GM21515 (cell line): ENCODE measurements around the gene SLIT3.
"Not testable (repeated sequence)": the region's sequence is repeated elsewhere in the genome, so short reads cannot be mapped to it uniquely, and the experiment has no call there.

Experiments used
- ATAC-seq: cut with Tn5 transposase; IDR thresholded peaks from one replicate; pipeline ENCODE4 v1.9.1; 2021; ENCODE audit not compliant: unreplicated experiment

The SLIT3 gene

DNA sequence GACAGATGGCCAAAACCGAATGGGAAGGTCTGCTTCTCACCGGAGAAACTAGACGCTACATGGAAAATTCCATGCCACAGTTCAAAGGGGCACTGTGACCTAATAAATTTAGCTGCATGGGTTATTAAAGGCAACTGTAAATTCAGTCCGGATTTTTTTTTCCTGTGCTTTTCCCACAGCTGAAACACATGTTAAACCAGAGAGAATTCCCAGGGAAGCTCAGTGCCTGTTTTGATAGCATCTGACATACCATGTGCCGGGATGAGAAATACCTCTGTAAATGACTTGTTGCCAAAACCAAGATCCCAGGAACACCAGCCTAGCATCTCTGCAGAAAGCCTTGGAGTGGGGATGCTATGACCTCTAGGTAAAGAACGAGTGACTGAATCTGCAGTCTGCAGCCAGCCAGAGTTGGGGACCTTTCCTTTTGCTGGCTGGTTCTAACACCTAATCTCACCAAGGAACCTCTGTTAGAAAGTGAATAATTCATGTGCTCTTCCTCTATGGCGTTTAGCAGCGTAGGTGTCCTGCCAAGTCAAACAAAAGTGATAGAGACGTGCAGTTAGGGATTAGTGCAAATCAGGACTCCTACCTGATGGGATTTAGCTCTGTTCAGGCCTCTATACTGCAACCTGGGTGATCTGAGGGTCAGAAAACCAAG, 77.9 kb downstream of the SLIT3 start:
- ATAC-seq, result no peak

DNA sequence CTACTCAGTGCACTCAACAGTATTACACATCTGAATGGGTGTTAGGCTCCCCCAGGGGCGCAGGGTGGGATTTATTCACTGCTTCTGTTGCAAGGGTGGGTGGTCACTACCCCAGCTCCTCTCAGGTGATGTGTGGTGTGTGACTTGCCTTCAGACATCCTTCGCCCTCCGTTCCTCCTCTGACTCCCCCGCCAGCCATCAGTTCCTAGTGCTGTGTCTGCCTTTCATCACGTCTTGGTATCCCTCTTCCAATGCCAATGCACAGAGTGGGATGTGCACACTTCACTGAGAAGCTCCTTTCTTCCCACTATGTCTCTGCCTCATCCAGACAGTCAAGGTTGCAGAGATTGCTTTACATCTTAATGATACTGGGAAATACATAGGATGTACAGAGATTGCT, 79.4 kb downstream of the SLIT3 start:
- no peak for ATAC-seq

DNA sequence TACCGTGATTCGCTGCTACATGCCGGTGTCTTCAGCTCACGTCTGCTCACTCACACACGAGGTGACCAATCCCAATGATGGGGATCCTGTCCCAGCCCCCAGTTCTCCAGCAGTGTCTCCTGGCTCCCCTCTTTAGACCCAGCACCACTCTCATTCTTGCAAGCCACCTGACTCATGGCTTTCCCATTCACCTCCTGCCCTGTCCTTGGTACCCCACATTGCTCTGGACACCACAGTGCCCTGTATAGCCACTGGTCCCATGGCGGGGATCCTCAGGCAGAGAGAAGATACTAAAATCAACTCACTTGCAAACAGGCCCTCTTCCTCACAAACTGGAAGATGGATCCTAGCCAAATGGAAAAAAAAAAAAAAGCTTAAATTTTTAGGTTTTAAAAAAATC, 81.0 kb downstream of the SLIT3 start:
- no peak for ATAC-seq

DNA sequence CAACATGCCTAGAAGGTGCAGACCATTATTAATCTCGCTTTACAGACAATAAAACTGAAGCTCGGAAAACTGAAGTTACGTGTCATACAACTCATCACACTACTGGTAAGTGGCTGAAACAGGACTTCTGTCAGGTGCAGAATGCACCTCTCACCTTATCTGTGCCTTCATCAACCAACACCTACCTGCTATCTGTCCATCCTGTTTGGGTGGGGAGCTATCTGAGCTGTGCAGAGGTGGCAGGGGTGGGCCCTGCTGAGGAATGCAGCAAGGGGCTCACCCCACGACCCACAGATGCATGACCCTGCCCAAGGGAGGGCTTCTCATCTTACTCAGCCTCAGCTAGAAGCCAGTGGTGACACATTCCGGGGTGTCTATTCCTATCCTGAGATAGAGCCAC, 81.6 kb downstream of the SLIT3 start:
- no peak for ATAC-seq

DNA sequence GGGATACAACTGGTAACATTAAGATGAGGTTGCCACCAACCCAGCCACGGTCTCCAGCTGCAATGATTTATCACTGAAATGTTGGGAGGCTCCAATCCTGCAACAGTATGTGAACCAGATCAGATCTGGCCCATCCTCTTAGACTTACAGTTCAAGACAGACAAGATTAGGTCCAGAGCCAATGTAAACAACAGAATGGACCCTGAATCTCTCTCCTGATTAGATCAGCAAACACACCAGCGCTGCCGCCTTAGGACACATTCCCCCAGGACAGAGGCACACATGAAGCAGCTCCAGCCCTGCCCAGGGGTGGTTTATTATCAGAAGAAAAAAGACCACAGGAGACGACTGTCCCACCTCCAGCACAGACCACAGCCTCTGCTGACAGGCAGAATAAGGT, 82.1 kb downstream of the SLIT3 start:
- no peak for ATAC-seq

GRCh38 chr5:169218176-169218575, 82.8 kb downstream of the SLIT3 start:
- no peak for ATAC-seq

GRCh38 chr5:169216866-169217265, 84.1 kb downstream of the SLIT3 start:
- ATAC-seq, result no peak

- ATAC-seq, result no peak
Observed at GRCh38 chr5:169213479-169213878, 87.5 kb downstream of the SLIT3 start.

- ATAC-seq, result not testable (repeated sequence)
Observed at GRCh38 chr5:169211761-169212160, 89.2 kb downstream of the SLIT3 start.

DNA sequence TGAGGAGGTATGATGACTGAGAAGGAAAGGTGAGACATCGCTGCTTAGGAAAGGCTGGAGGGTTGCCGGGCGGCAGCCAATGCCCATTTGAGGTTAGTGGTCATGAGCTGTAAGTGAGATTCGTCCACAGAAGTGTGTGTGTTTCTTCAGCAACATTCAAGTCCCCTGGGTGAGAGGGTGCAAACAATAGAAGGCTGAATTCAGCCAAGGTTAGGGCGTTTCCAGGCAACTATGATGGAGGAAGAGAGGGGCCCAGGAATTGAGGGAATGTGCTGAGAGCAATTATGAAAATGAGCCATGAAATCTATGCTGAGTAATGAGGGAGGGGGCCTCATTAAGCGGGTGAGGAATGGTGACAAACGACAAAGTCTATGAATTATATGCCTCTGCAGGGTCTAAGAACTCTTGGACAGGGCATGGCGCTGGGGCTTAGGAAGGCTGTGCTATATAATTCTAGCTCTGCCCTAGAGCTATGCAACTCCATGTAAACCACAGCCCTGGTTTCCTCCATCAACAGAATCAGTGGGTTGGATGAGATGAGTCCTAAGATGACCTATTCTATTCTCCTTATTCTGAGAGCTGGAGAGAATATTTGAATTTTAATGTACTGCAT, 96.0 kb downstream of the SLIT3 start:
- no peak for ATAC-seq

DNA sequence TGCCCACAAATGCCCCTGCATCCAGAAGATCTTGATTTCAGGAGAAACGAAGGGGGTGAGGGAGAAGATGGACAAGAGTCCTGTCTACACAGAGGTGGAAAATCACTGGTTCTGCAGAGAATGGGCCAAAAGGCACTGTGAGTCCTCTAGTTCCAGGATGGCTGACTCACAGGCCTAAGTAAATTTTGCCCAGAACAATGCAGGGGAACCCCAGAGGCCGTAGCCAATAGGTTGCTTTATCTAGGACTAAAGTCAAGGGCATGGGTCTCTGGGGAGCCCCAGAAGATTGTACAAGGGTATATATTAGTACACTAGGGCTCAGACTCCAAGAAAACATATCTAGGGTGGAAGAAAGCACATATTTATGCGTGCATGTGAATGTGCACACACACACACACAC, 98.0 kb downstream of the SLIT3 start:
- no peak for ATAC-seq

GRCh38 chr5:169201597-169201996, 99.3 kb downstream of the SLIT3 start:
- no peak for ATAC-seq

GRCh38 chr5:169200125-169200778, 100.7 kb downstream of the SLIT3 start:
- no peak for ATAC-seq

GRCh38 chr5:169197343-169197742, 103.6 kb downstream of the SLIT3 start:
- ATAC-seq, result no peak

DNA sequence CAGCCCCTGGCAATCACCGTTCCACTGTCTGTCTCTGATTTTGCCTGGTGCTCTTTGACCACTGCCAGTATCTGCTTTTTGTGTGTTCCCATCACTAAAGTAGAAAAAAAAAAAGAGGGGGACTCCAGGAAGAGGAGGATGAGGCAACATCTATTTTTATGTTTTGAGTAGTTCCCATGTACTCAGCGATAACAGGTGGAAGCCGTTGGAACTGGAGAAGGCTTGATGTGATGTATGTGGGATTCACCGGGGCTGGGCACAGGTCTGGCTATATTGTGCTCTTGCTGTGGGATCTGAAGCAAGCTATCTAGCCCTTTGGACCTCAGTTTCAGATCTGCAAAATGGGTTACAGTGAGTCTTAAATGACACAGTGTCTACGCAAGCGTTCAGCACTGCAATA, 104.9 kb downstream of the SLIT3 start:
- ATAC-seq, result no peak

GRCh38 chr5:169195601-169196000, 105.3 kb downstream of the SLIT3 start:
- no peak for ATAC-seq

DNA sequence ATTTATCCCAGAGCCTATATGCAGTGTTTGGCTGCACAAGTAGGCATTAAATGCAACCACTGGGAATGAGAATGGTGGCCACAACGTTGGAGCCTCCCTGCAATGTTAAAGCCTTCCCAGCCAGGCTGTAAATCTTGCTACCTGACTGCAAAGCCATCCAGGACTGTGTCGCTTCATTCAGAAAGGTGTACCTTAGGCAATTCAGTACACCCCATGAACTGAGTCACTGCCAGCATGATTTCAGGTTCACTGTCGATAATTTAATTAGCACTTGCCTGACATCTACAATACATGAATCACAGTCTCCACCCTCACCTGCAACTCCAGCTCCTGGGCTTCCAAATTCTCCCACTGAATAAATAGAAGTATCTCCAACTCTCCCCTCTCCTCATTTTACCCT, 108.4 kb downstream of the SLIT3 start:
- no peak for ATAC-seq

DNA sequence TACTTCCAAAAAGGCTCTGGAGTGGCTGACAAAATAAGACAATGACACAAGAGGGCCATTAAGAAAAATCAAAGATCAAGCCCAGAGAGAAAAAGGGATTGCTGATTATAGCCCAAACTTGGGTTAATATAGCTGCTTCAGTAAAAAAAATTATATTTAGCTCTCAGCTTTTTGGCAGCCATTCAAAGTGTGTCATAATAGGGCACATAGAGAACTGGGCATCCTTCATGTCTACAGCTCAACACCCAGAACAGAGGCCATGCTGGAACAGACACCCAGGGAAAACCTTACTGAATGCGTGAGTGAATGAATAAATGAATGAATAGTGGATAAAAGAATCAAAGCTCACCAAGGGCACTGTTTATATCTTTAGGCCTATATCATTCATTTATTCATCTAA, 110.1 kb downstream of the SLIT3 start:
- ATAC-seq, result no peak

DNA sequence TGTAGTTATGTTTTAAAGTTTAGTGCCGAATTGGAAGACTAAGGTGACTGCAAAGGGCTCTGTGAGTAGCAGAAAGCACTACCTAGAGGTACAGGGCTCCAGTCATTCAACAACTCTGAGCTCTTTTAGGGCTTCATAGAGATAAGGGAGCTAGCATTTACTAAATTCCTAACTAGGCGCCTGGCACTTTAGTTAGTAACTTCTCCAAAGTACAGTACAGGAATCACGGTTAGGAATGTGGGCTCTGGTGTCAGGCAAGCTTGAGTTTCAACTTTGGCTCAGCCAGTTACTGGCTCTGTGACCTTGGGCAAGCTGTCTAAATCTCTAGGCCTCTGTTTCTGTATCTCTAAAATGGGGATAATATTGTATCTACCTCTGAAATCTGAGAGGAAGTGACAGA, 115.3 kb downstream of the SLIT3 start:
- ATAC-seq, result no peak

GRCh38 chr5:169183576-169183975, 117.4 kb downstream of the SLIT3 start:
- no peak for ATAC-seq

- no peak for ATAC-seq
Observed at GRCh38 chr5:169182797-169183196, 118.1 kb downstream of the SLIT3 start.

GRCh38 chr5:169181814-169182213, 119.1 kb downstream of the SLIT3 start:
- no peak for ATAC-seq

DNA sequence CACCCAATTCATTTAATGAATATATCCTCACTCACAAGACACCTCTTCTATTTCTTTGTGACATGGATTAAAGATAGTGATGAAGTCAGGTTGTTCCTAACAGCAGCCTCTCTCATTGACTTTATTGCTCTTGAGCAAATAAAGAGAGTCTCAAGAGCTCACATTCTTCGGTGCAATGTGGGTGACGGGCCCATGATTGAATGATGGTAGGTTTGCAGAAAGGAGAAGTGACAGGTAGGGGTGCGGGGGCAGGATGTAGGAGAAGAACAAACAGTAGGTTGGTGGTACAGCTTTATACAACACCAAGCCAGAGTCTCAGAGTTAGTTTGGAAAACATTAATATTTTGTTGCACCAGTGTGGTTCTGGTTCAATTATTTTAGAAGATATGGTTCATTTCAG, 122.2 kb downstream of the SLIT3 start:
- no peak for ATAC-seq
